GM12872 (cell line): ENCODE results near the gene PPFIBP1.

Experiments used
- CTCF ChIP-seq: IDR thresholded peaks from 3 replicates; pipeline ENCODE4 v1.5.1; 2011; ENCODE audit warnings: low read depth, mild to moderate bottlenecking, low read length, moderate library complexity; ENCODE audit not compliant: insufficient read depth

Gene PPFIBP1

GRCh38 chr12:27542628-27543027, 18.6 kb downstream of the PPFIBP1 start:
- no peak for TF ChIP-seq CTCF

GRCh38 chr12:27545665-27546064, 21.7 kb downstream of the PPFIBP1 start:
- TF ChIP-seq CTCF: no peak

- no peak for TF ChIP-seq CTCF
Measured at GRCh38 chr12:27547592-27547991, 23.6 kb downstream of the PPFIBP1 start.

- no peak for TF ChIP-seq CTCF
Measured at GRCh38 chr12:27548301-27549199, 24.5 kb downstream of the PPFIBP1 start.

- no peak for TF ChIP-seq CTCF
Measured at GRCh38 chr12:27549236-27549800, 25.3 kb downstream of the PPFIBP1 start.

- TF ChIP-seq CTCF: no peak
Measured at GRCh38 chr12:27549801-27550652, 26.0 kb downstream of the PPFIBP1 start.

GRCh38 chr12:27550653-27550975, 26.6 kb downstream of the PPFIBP1 start:
- no peak for TF ChIP-seq CTCF
